Kidney tubule cell (primary cell): ENCODE data around the gene GPX7.
"Not testable (repeated sequence)": the region's sequence is repeated elsewhere in the genome, so short reads cannot be mapped to it uniquely, and the experiment has no call there.

ENCODE experiments used
- DNase-seq: peaks from one replicate; pipeline ENCODE4 v3.0.0-alpha.2; 2018; ENCODE audit warnings: low spot score

The GPX7 gene

DNA sequence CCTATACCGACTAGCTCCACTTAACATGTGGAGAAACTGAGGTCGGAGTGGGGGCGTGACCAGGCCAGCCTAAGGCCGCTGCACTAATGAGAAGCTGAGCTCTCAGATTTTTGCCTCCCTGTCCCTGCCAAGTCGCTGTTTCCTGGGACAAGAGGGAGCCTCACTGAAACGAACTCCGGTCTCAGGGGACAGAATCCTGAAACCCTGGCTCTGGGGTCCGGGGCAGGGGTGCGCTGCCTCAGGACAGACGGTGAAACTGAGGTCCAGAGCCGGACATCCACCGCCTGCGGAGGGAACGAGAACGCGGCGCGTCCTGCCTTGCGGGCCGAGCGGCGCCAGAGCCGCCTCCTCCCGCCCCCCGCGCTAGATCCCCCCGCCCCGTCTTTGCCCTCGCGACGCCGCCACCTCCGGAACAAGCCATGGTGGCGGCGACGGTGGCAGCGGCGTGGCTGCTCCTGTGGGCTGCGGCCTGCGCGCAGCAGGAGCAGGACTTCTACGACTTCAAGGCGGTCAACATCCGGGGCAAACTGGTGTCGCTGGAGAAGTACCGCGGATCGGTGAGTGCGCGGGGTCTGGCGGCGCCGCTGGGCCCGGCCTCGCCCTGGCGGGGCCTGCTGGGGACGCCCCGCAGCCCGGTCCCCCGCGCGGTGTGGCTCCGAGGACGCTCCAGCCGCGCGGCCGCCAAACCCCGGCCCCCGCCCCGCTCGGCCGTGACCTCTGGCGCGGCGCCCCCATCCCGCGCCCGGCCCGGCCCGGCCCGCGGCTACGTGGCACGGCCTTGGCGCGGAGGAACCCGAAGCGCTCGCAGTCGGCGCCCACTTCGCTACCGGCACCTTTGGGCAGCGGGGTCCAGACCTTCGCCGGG is at the start of gene GPX7:
TSS of gene GPX7 (plus strand) at position 381 of the 865 bp plus-strand sequence. CDS start at position 420, 39 bp downstream.
- DNase-seq: peak; percentile 52

DNA sequence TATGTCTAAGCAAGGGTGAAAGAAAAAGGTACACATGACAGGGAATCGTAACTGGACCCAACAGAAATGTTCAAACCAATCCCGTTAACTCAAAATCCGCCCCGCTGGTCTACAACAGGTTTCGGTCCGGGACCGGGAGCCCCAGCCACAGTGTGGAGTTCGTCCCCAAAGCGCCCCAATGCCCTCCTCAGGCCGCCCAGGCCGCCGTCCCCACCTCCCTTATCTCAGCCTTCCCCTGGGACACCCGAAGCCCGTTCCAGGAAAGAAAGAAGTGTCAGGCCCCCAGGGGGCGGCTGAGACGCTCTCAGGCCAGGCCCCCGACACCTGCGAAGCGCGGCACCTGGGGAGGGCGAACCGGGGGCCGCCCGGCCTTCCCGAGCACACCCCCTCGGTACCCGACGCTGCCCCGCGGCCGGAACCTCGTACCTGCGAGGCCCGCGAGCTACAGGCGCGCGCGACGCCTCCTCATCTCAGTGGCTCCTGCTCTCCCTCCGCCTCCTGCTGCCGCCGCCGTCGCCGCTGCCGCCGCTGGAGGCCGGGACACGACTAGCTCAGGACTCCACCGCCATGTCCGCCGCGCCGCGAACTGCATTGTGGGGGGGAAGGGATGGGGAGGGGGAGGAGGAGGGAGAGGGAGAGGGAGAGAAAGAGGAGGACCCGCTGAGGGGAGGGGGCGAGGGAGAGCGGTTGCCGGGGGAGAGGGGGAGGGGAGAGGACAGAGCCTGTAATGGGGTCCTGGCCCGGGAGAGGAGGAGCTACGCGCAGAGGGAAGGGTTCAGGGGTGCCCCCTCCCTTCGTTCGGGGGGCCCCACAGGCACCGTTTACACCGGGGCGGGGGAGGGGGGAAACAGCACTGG is 49.4 kb upstream of the GPX7 start, which contains the start of gene TUT4:
TSS of gene TUT4 (minus strand) at position 588 of the 857 bp plus-strand sequence. CDS start 26,812 bp downstream, outside the sequence.
- peak; percentile 78 for DNase-seq

DNA sequence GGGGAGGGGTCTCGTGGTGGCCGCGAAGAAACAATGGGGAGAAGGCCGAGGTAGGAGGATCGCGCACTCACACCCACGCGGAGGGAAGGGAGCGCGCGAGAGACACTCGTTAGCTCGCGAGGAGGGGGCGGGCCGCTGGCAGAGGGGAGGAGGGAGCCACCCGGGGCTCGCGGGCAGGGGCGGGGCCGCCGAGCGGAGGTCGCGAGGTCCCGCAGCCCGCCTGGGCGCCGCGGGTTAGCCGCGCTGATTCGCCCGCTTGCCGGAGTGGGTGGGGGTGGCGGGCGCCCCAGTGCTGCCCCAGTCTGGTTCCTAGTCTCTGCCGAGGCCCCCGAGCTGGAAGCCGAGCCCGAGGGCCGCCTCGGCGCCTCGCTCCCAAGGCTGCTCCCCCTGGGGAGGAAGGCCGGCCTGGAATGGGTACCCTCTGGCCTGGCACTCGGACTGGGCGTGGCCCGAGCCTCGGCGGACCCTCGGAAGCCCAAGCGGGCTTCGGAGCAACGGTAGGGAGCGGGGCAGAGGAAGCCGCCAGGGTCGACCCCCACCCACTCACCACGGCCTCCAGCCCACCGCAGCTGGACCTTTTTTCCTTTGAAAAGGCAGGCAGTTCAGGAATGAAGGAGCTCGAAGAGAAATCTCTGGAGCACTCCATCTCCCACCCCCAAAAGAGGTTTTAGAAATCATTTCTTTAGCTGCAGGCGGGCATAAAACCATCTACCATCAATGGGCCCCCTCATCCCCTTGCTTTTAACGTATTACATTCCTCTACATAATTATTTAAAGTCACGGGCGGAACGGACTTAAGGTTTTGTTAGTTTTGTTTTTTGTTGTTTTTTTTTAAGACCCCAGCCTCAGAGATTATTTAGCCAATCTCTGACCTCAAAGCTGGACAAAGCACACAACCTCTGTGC is 48.6 kb upstream of the GPX7 start:
- DNase-seq: peak; percentile 83

DNA sequence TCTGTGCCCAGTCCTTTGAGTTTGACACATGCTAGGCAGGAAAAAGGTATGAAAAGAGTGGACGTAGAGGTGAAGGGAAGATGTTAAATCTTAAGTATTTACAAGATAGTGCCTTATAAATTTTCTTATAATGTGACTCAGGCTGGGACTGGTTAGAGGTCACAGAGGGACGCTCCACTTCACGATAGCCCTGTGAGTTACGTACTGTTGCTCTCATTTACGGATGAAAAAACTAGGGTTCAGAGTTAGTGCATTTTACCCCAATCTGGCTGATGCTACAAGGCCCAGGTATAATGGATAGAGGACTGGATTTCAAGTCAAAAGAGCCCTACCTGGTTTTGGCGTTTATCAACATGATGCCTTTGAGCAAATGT is 47.9 kb upstream of the GPX7 start:
- DNase-seq: no peak

DNA sequence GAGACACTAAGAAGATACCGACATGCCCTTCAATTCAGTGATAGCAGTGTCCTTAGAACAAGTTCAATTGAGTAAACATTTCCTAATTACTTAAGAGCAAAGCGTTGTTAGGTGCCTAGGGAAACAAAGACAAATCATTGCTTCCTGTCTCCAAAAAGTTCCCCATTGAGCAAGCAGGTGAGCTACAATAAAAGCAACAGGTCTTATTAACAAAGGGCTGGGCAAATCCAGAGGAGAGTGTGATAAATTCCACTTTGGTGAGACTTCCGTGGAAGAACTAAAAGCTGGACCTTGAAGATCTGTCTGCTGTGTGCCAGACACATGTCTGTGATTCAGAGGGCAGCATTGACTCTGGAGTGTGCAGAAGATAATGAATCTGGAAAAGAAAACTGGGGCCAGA is 47.4 kb upstream of the GPX7 start:
- DNase-seq: peak; percentile 37

DNA sequence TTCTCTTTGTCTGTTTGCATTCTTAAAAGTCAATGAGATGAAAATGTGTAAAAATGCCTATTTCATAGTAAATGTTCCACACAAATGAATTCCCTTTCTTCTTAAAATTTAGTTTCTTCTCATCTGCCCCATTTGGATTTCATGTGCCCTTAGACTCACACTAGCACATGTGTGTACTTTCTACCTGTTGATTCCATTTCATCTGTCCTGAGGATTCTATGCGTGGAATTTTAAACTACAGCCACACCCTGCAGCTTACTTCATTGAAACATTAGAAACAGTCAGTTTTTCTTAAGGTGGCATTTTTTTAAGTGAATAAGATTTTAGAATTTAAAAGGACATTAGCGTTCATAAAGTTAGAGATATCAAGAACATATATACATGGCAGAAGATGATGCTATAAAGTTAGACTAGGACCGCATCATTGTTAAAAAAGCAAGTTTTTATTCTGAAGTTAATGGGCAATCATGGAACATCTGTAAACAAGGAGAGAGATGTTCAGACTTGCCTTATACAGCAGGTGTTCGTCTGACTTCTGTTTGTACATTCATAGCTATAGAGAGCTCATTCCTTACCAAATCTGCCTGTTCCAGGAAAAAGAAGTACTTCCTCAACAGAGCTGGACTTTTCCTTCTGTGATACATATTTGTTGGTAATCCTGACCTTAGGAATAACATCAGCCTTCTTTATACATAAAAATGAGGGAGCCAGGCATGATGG is 45.4 kb upstream of the GPX7 start:
- no peak for DNase-seq

DNA sequence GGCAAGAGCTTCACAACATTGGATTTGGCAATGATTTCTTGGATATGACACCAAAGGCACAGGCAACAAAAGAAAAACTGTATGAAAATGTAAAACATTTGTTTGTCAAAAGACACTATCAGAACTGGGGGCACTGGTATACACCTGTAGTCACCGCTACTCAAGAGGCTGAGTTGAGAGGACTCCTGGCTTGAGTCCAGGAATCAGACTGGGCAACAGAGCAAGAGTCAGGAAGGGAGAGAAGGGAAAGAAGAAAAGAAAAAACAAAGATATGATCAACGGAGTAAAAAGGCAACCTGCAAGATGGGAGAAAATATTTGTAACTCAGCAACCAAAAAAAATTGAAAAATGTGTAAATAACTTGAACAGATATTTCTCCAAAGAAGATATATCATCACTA is 43.2 kb upstream of the GPX7 start:
- DNase-seq: no peak

DNA sequence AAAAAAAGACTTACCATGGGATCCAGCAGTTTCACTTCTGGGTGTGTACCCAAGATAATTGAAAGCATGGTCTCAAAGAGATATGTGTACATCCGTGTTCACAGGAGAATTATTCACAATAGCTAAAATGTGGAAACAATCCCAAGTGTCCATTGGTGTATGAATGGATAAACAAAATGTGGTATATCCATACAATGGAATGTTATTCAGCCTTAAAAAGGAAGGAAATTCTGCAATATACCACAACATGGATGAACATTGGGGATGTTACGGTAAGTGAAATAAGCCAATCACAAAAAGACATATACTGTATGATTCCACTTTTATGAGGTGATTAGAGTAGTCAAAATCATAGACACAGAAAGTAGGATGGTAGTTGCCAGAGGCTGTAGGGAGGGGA is 42.3 kb upstream of the GPX7 start:
- DNase-seq: no peak

DNA sequence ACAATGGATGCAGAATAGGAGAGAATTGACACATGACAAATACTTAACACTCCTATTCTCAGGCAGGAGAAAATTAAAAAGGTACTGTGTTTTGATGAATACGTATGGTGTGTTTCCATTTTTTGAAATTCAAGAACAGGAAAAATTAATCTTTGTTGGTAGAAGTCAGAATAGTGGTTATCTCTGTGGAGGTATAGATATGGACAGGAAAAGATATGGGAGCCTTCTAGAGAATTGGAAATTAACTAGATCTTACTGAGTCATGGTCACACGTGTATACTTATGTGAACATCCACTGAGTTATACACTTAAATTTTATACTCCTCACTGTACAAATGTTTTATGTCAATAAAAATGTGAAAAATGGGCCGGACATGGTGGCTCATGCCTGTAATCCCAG is 39.4 kb upstream of the GPX7 start:
- DNase-seq: no peak

DNA sequence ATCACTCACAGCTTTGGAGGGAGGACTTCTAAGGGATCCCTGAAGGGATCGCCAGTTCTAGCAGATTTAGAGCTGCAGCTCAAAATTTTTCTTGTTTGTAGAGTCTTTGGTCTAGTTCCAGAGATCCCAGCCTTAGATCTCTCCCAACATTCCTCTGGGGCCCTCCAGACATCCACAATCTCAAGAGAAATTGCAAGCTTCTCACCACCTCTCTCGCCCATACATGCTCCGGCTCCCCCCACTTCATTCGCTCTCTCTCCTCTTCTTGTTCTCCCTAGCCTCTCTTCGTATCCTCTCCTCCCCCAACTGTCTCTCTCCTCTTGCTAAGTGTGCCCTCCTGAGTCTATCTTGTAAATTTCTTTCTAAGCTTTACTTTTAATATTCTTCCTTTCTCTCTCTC is 34.2 kb upstream of the GPX7 start:
- DNase-seq: no peak

DNA sequence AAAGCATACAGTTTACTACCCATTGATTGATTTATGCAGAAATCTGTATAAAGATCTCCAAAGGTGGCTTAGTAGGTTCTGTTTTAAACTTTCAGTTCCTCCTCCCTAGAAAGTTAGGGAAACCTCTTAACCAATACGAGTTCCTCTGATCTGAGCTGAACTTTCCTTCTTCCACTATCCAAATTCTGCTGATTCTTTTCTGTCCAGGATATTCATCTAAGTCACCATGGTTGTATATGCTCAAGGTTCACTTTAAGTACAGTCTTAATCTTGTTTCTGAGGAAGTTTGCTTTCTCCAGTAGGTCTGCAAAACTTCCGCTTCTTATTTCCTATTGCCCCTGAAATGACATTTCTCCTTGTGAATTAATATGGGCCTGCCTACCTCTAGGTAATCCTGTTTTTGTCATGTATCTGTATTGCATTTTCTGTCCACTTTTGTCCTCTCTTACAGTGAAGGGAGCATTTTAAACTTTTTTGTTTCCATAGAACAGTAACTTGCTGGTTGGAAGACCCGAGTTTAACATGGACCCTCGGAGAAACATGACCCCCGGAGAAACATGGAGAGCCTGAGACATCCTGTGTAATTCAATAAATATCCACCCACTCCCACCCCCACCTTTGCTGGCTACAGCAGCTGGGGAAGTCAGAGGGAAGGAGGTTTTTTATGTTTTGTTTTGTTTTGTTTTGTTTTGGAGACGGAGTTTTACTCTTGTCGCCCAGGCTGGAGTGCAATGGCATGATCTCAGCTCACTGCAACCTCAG is 32.5 kb upstream of the GPX7 start:
- DNase-seq: no peak

DNA sequence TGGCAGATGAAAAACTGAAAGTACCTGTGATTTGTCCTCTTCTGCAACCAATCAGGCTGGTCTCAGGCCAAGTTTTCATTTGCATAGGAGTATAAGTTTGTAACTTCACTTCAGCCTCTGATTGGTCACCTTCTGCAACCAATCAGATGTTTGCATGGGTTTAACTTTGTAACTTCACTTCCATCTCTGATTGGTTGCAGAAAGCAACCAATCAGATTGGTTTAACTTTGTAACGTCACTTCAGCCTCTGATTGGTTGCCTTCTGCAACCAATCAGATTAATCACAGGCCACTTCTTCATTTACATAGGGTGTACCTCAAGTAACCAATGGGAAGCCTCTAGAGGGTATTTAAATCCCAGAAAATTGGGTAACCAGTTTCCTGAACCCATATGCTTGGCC is 30.4 kb upstream of the GPX7 start:
- DNase-seq: no peak

DNA sequence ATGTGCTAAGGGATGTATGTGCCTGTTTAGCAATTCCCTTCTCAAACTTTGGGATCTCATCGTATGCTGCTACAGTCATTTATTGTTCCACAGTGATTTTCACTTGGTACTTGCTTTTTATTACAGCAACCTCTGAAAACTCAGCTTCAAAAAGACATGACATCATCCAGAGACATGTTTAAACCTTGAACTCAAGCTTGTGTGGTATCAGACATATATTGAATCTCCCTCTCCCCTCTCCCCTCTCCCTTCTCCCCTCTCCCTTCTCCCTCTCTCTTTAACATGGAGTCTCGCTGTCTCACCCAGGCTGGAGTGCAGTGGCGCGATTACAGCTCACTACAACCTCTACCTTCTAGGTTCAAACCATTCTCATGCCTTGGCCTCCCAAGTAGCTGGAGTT is 29.8 kb upstream of the GPX7 start:
- no peak for DNase-seq

DNA sequence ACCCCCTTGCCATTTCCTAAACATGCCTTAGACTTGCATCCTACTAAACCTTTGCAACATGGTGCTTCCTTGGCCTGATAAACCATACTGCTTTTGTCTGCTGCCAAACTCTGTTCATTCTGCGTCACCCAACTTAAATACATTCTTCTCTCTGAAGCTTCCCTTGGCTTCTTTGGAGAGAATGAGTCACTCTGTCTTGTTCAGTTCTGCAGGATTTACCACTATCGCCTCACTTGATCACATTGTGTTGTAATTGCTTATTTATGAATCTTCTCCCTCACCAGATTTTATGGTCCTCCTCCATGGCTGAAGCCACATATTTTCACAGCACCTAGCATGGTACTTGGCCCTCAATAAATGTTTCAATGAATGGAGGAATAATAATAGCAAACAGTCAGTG is 27.6 kb upstream of the GPX7 start:
- peak; percentile 36 for DNase-seq

DNA sequence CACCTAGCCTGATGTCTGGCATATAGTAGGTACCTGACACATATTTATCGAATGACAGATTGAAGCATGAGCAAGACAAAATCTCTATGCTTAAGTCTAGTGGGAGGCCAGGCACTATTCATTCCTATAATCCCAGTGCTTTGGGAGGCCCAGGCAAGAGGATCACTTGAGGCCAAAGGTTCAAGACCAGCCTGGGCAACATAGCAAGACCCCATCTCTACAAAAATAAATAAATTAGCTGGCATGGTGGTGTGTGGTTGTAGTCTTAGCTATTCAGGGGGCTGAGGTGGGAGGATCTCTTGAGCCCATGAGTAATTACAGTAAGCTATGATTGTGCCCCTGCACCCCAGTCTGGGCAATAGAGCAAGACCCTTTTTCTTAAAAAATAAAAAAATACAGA is 26.1 kb upstream of the GPX7 start:
- DNase-seq: no peak

DNA sequence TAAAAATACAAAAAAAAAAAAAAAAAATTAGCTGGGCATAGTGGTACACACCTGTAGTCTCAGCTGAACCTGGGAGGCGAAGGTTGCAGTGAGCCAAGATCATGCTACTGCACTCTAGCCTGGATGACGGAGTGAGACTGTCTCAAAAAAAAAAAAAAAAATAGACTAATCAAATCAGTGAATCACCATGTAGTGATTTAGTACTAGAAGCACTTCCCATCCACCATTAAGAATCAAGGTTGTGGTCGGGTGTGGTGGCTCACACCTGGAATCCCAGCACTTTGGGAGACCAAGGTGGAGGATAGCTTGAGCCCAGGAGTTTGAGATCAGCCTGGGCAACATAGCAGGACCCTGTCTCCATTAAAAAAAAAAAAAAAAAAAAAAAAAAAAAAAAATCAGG is 24.1 kb upstream of the GPX7 start:
- DNase-seq: not testable (repeated sequence)

DNA sequence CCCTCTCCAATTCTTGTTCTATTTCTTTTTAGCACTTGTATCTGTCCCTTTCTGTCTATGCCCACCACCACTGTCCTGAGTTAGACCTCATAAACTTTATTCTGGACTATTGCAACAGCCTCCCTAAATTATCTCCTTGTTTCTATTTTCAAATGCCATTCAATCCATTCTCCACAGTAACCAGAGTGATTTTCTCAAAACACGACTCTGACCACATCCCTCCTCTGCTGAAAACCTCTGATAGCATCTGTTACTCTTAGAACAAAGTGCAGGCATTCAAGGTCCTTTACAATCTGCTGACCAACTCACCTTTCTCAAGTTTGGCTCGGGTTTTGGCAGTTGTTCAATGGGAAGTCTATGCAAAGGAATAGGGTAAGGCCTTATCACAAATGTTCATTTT is 22.8 kb upstream of the GPX7 start:
- no peak for DNase-seq

DNA sequence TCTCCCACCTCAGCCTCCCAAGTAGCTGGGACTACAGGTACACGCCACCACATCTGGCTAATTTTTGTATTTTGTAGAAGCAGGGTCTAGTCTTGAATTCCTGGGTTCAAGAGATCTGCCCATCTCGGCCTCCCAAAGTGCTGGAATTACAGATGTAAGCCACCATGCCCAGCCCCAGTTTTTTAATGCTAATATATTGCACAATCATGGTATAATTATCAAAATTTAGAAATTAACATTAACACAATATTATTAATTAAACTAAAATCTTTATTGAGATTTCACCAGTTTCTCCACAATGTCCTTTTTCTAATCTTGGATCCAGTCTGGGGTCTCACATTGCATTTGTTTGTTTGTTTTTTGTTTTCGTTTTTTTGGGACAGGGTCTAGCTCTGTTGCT is 21.9 kb upstream of the GPX7 start:
- DNase-seq: no peak

DNA sequence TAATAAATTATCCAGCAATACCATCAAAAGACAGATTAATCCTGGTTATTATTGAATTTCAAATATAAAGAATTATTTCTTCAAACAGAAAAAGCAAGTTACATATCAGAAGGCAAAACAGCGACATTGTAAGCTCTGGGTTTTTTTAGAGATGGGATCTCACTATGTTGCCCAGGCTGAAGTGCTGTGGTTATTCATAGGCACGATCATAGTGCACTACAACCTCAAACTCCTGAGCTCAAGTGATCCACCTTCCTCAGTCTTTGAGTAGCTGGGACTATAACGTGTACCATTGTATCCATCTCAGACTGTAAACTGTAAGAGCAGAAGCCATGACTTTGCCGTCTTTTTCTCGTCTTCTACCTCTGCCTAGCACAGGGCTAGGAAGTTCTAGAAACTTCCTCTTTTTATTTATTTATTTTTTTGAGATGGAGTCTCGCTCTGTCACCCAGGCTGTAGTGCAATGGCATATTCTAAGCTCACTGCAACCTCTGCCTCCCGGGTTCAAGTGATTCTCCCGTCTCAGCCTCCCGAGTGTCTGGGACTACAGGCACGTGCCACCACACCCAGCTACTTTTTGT is 20.0 kb upstream of the GPX7 start:
- DNase-seq: no peak

DNA sequence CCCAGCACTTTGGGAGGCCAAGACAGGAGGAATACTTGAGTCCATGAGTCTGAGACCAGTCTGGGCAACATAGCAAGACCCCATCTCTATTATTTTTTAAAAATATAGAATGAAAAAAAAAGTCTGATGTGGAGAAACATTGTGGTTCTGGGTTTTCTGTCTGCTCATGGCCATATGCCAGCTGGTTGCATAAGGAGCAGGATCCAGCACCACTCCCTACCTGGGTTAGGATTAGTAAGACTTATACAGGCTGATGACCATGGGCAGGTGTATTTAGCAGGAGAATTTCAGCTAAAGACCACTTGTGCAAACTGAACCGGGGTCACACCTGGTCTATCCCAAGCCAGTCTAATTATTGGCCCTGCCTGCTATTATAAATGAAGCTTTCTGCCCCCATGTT is 16.7 kb upstream of the GPX7 start:
- DNase-seq: no peak
